GM19395 (cell line): ENCODE results near the gene TBC1D22A.

Experiments used
- ATAC-seq: cut with Tn5 transposase; IDR thresholded peaks from one replicate; pipeline ENCODE4 v1.9.1; 2021; ENCODE audit warnings: mild to moderate bottlenecking, moderate library complexity; ENCODE audit not compliant: unreplicated experiment

Gene TBC1D22A

DNA sequence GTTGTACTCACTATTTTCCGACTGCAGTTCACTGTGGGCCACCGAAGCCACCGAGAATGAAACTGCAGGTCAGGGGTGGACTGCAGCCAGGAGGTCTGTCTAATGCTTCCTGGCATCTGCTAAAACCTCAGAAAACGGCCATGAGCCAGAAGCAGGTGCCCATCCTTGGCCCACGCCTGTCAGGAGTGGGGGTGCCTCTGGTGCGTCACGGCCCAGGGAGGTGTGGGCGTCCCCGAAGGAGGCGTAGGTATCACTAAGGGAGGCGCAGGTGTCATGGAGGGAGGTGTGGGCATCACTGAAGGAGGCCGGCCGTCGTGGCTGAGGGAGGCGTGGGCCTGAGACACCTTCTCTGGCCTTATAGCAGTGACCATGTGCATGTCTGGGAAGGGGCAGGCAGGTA is 456.2 kb downstream of the TBC1D22A start:
- ATAC-seq: no peak

DNA sequence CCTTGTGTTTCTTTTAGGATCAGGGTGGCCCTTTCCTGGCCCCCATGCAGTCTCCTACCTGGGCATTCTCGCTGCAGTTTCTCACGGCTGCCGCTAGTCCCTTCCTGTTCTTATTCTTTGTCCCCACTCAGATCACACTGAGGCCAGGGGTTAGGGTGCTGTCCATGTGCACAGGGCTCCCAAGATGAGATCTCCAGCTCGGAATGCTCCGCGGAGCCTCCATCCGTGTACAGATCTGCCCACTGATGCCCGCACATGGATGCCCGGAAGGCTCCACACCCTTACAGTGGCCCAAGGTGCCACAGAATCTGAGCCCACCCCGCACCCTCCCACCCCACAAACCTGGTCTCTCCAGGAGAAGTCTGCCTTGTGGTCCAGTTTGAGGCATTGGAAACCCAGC is 457.3 kb downstream of the TBC1D22A start:
- no peak for ATAC-seq

DNA sequence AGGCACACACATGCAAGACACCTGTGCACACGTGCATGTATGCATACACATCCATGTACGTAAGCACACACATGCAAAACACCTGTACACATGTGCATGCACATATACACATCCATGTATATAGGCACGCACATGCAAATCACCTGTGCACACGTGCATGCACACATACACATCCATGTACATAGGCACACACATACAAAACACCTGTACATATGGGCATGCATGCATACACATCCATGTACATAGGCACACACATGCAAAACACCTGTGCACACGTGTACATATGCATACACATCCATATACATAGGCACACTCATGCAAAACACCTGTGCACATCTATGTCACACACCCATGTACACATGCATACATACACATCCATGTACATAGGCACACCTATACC is 458.3 kb downstream of the TBC1D22A start:
- no peak for ATAC-seq

DNA sequence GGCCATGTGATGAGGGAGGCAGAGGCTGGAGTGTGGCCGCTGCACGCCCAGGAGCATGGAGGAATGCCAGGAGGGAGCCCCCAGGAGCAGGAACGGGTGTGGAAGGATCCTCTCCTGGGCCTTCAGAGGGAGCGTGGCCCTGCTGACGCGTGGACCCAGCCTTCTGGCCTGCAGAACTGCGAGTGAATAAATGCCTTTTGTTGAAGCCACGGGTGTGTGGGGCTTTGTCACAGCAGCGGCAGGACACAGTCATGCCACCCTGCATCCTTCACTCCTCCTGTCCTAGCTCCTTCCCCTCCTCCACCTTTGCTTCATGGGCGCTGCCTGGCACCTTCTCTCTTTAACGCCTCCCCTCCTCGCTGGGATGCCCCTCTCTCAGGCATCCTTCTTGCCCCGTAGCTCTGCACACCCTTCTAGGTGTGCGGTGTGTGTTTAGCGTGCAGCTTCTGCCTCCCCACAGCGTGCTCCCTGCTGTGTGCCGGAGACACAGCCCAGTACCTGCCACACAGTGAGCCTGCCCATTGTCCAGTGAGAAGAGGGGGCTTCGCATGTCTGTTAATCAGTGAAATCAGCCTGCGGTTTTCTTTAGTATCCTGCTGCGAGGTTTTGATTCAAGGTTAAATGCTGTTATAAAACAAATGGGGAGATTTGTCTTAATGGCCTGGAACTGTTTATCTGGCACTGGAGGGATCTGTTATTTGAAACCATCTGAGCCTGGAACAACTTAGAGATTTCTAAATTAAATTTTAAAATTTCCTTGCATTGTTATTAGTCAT is 459.6 kb downstream of the TBC1D22A start:
- ATAC-seq: no peak
